Liver (tissue), 9 donors: ENCODE measurements around the gene SLC36A3. TPM values are rescaled to one million over a fixed set of nuclear protein-coding genes. Genes with fewer than 3 reads are reported as not detected.

Experiments
- DNase-seq: peaks from one replicate; pipeline ENCODE4 v3.0.0-alpha.2; 2017; ENCODE audit warnings: low spot score
- H3K27ac ChIP-seq, 2 donors: one replicate each; pipeline ENCODE4 v1.7.0; 2013; ENCODE audit warnings: inconsistent platforms in 2 of 2, low read length in 2 of 2, control low read depth in 1 of 2, low read depth in 1 of 2, mild to moderate bottlenecking in 1 of 2
- H3K27me3 ChIP-seq, 4 donors: one replicate each; pipeline versions ENCODE4 v1.6.1 to v1.7.0; 2013; ENCODE audit warnings: low read length in 3 of 4, inconsistent platforms in 1 of 4, mild to moderate bottlenecking in 1 of 4, moderate library complexity in 1 of 4; ENCODE audit not compliant: control insufficient read depth in 4 of 4, insufficient read depth in 4 of 4
- H3K36me3 ChIP-seq, 4 donors: one replicate each; pipeline versions ENCODE4 v1.6.1 to v1.7.0; 2013; ENCODE audit warnings: low read length in 3 of 4, mild to moderate bottlenecking in 3 of 4, low read depth in 1 of 4, moderate library complexity in 1 of 4; ENCODE audit not compliant: control insufficient read depth in 4 of 4, insufficient read depth in 3 of 4
- H3K4me1 ChIP-seq, 4 donors: one replicate each; pipeline versions ENCODE4 v1.6.1 to v1.7.0; 2013; ENCODE audit warnings: low read length in 3 of 4, mild to moderate bottlenecking in 3 of 4, moderate library complexity in 1 of 4; ENCODE audit not compliant: control insufficient read depth in 4 of 4, insufficient read depth in 4 of 4
- H3K4me3 ChIP-seq, 3 donors: one replicate each; pipeline versions ENCODE4 v1.6.1 to v1.7.0; 2013; ENCODE audit warnings: low read length in 3 of 3, control low read depth in 1 of 3, low read depth in 1 of 3, mild to moderate bottlenecking in 1 of 3
- H3K9ac ChIP-seq, 2 donors: one replicate each; pipeline ENCODE4 v1.7.0; 2013; ENCODE audit warnings: low read length in 2 of 2, mild to moderate bottlenecking in 2 of 2, moderate library complexity in 2 of 2, control low read depth in 1 of 2, low read depth in 1 of 2
- H3K9me3 ChIP-seq, 4 donors: one replicate each; pipeline versions ENCODE4 v1.6.1 to v1.7.0; 2013; ENCODE audit warnings: low read length in 3 of 4; ENCODE audit not compliant: control insufficient read depth in 4 of 4
- ATF3 ChIP-seq: IDR thresholded peaks from 2 replicates; pipeline ENCODE4 v1.6.1; 2016; ENCODE audit warnings: antibody characterized with exemption
- EGR1 ChIP-seq, 2 donors: IDR thresholded peaks; 2 replicates each; pipeline ENCODE4 v1.6.1; 2016 to 2018; ENCODE audit warnings: antibody characterized with exemption in 2 of 2, low read depth in 2 of 2
- FOXA1 ChIP-seq: IDR thresholded peaks from 2 replicates; pipeline ENCODE4 v1.6.1; 2016; ENCODE audit warnings: antibody characterized with exemption
- FOXA2 ChIP-seq: IDR thresholded peaks from 2 replicates; pipeline ENCODE4 v1.6.1; 2016; ENCODE audit warnings: antibody characterized with exemption
- GABPA ChIP-seq, 2 donors: IDR thresholded peaks in 1 of 2; conservative IDR thresholded peaks in 1 of 2; 2 replicates each; pipeline ENCODE4 v1.6.1; 2016; ENCODE audit warnings: antibody characterized with exemption in 2 of 2, mild to moderate bottlenecking in 1 of 2, moderate library complexity in 1 of 2
- HNF4A ChIP-seq, 2 donors: conservative IDR thresholded peaks; 2 replicates each; pipeline ENCODE4 v1.6.1; 2016; ENCODE audit warnings: antibody characterized with exemption in 2 of 2, mild to moderate bottlenecking in 2 of 2
- HNF4G ChIP-seq: IDR thresholded peaks from 2 replicates; pipeline ENCODE4 v1.6.1; 2016; ENCODE audit warnings: antibody characterized with exemption
- JUND ChIP-seq, 2 donors: IDR thresholded peaks; 2 replicates each; pipeline ENCODE4 v1.6.1; 2016; ENCODE audit warnings: antibody characterized with exemption in 2 of 2
- MAX ChIP-seq: IDR thresholded peaks from 2 replicates; pipeline ENCODE4 v1.6.1; 2016; ENCODE audit warnings: antibody characterized with exemption
- NR2F2 ChIP-seq: IDR thresholded peaks from 2 replicates; pipeline ENCODE4 v1.6.1; 2016; ENCODE audit warnings: antibody characterized with exemption
- RAD21 ChIP-seq, 2 donors: IDR thresholded peaks; 2 replicates each; pipeline ENCODE4 v1.6.1; 2016; ENCODE audit warnings: antibody characterized with exemption in 2 of 2, mild to moderate bottlenecking in 2 of 2
- REST ChIP-seq: IDR thresholded peaks from 2 replicates; pipeline ENCODE4 v1.6.1; 2016; ENCODE audit warnings: antibody characterized with exemption, mild to moderate bottlenecking
- RXRA ChIP-seq, 2 donors: IDR thresholded peaks; 2 replicates each; pipeline ENCODE4 v1.6.1; 2017 to 2018; ENCODE audit warnings: antibody characterized with exemption in 2 of 2, mild to moderate bottlenecking in 1 of 2
- SP1 ChIP-seq: IDR thresholded peaks from 2 replicates; pipeline ENCODE4 v1.6.1; 2018; ENCODE audit warnings: antibody characterized with exemption, mild to moderate bottlenecking
- TAF1 ChIP-seq: conservative IDR thresholded peaks from 2 replicates; pipeline ENCODE4 v1.6.1; 2016; ENCODE audit warnings: antibody characterized with exemption, mild to moderate bottlenecking
- YY1 ChIP-seq: IDR thresholded peaks from 2 replicates; pipeline ENCODE4 v1.6.1; 2016; ENCODE audit warnings: antibody characterized with exemption, mild to moderate bottlenecking
- ZBTB33 ChIP-seq: IDR thresholded peaks from 2 replicates; pipeline ENCODE4 v1.6.1; 2016; ENCODE audit warnings: antibody characterized with exemption
- WGBS: extraction: QIAGEN DNeasy Blood & Tissue Kit; methylation state at CpG from one replicate; pipeline ENCODE4 v1.1.7; 2013; 5-methylcytosine and 5-hydroxymethylcytosine counted together
- polyA plus RNA-seq, 2 donors: library from polyadenylated mRNA; stranded (reverse) in 1 of 2; unstranded in 1 of 2; fragments of 200-250 nt in 1 of 2; fragments of >200 nt in 1 of 2; fragmentation: Nextera tagmentation in 1 of 2; extraction: Ambion mirVana in 1 of 2; gene quantifications; one replicate each; pipeline versions ENCODE4 v1.2.1 to v1.2.3, GENCODE V29; 2013 to 2015
- total RNA-seq, 2 donors: library from RNA; depleted of rRNA; stranded (reverse); fragments of >200 nt; gene quantifications; one replicate each; pipeline ENCODE4 v1.2.3, GENCODE V29; 2014
- TF ChIP-seq, protein P1 (sequence below): fragments of 150-350 bp; IDR thresholded peaks from 2 replicates; pipeline ENCODE4 v1.5.1; 2017; ENCODE audit warnings: improper control_type of control experiment, low read depth, low read length; ENCODE audit not compliant: missing input control
- donor health status: healthy.
- donor health status: healthy.
- donor health status: healthy.
- donor health status: healthy.
- donor health status: healthy.

Gene SLC36A3
- total and polyA plus RNA-seq, 4 donors = not detected

GRCh38 chr5:151267491-151268260, 35.9 kb downstream of the SLC36A3 start:
- Histone ChIP-seq H3K27ac (no peak overlapping the region), H3K9ac (no peak overlapping the region), H3K4me1 (no peaks in the 10 kb centered on the region), H3K36me3 (peaks cover 5 to 20% (median 7%) of the 10 kb centered on the region in 4 donors), H3K4me3 (no peak overlapping the region), H3K9me3 (no peaks in the 10 kb centered on the region), H3K27me3 (no peaks in the 10 kb centered on the region)
- DNase-seq = no peak
- no peak for TF ChIP-seq GABPA (IDR thresholded peaks at IDR 0.05 in 1 of 2, conservative IDR thresholded peaks at IDR 0.05 in 1 of 2)
- no peak for TF ChIP-seq MAX
- 93% methylated on average over 11 of the region's 11 CpGs for WGBS

GRCh38 chr5:151264113-151264512, 39.5 kb downstream of the SLC36A3 start:
- H3K36me3 ChIP-seq = peaks cover 6 to 17% (median 9%) of the 10 kb centered on the region in 4 donors
- no peaks in the 10 kb centered on the region for H3K4me1 ChIP-seq

More at GRCh38 chr5:151264113-151264512, 39.5 kb downstream of the SLC36A3 start:
- Histone ChIP-seq H3K27me3 (no peaks in the 10 kb centered on the region), H3K9me3 (no peaks in the 10 kb centered on the region), H3K4me3 (no peak overlapping the region), H3K9ac (no peak overlapping the region), H3K27ac (no peak overlapping the region)
- no peak for TF ChIP-seq FOXA1
- no peak for TF ChIP-seq GABPA (IDR thresholded peaks at IDR 0.05 in 1 of 2, conservative IDR thresholded peaks at IDR 0.05 in 1 of 2)
- TF ChIP-seq JUND (IDR thresholded peaks at IDR 0.05) = no peak
- TF ChIP-seq NR2F2 = no peak
- TF ChIP-seq REST = no peak
- TF ChIP-seq EGR1 (IDR thresholded peaks at IDR 0.05; ENCODE audit: low read depth in 2 of 2) = no peak
- TF ChIP-seq, protein P1, sequence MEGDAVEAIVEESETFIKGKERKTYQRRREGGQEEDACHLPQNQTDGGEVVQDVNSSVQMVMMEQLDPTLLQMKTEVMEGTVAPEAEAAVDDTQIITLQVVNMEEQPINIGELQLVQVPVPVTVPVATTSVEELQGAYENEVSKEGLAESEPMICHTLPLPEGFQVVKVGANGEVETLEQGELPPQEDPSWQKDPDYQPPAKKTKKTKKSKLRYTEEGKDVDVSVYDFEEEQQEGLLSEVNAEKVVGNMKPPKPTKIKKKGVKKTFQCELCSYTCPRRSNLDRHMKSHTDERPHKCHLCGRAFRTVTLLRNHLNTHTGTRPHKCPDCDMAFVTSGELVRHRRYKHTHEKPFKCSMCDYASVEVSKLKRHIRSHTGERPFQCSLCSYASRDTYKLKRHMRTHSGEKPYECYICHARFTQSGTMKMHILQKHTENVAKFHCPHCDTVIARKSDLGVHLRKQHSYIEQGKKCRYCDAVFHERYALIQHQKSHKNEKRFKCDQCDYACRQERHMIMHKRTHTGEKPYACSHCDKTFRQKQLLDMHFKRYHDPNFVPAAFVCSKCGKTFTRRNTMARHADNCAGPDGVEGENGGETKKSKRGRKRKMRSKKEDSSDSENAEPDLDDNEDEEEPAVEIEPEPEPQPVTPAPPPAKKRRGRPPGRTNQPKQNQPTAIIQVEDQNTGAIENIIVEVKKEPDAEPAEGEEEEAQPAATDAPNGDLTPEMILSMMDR = no peak
- no peak for TF ChIP-seq SP1
- TF ChIP-seq TAF1 = no peak
- TF ChIP-seq FOXA2 = no peak
- no peak for TF ChIP-seq HNF4A (conservative IDR thresholded peaks at IDR 0.05)
- TF ChIP-seq MAX = no peak
- no peak for TF ChIP-seq HNF4G
- TF ChIP-seq RAD21 (IDR thresholded peaks at IDR 0.05) = no peak
- no peak for TF ChIP-seq YY1
- no peak for TF ChIP-seq RXRA (IDR thresholded peaks at IDR 0.05)
- no peak for TF ChIP-seq ATF3
- TF ChIP-seq ZBTB33 = no peak
- DNase-seq = no peak
- 82% methylated on average over 1 of the region's 1 CpG for WGBS
